ENCODE results near the gene ZNF140.

ZNF140 gene

GRCh38 chr12:133080368-133081158 lies at the start of gene ZNF140:
Gene ZNF140, plus strand, starts transcription at chr12:133080923. Its CDS starts 398 bp downstream, at chr12:133081321.
- Histone ChIP-seq H3K4me1 (ENCODE audit: insufficient read depth, low read length) (peaks cover 10% of the 10 kb centered on the region), H2AFZ (ENCODE audit: low read depth, low read length) (peak within 1 kb of the TSS; percentile 76), H3K9me3 (ENCODE audit: low read length) (peaks cover 49% of the 10 kb centered on the region), H3K4me3 (ENCODE audit: low read length) (peak within 1 kb of the TSS; percentile 98), H3K36me3 (ENCODE audit: insufficient read depth, low read length) (peaks cover 38% of the 10 kb centered on the region), H3K27me3 (ENCODE audit: insufficient read depth, low read length) (no peaks in the 10 kb centered on the region)

- Histone ChIP-seq H3K36me3 (ENCODE audit: insufficient read depth, low read length) (peaks cover 32% of the 10 kb centered on the region), H2AFZ (ENCODE audit: low read depth, low read length) (peak within 1 kb of the TSS; percentile 66), H3K9me3 (ENCODE audit: low read length) (peaks cover 38% of the 10 kb centered on the region), H3K27me3 (ENCODE audit: insufficient read depth, low read length) (no peaks in the 10 kb centered on the region), H3K4me3 (ENCODE audit: low read length) (peak within 1 kb of the TSS; percentile 77), H3K4me1 (ENCODE audit: insufficient read depth, low read length) (no peaks in the 10 kb centered on the region)
These were observed 43.3 kb upstream of the ZNF140 start, which contains the start of gene ZNF84 for GRCh38 chr12:133037207-133038005. Gene ZNF84, plus strand, starts transcription at chr12:133037509. Its CDS starts 3,959 bp downstream, at chr12:133041468.

- Histone ChIP-seq H3K9me3 (ENCODE audit: low read length) (peaks cover 47% of the 10 kb centered on the region), H3K4me1 (ENCODE audit: insufficient read depth, low read length) (no peaks in the 10 kb centered on the region), H2AFZ (ENCODE audit: low read depth, low read length) (no peak overlapping the region), H3K4me3 (ENCODE audit: low read length) (peak overlapping the region; percentile 77), H3K27me3 (ENCODE audit: insufficient read depth, low read length) (no peaks in the 10 kb centered on the region), H3K36me3 (ENCODE audit: insufficient read depth, low read length) (peaks cover 40% of the 10 kb centered on the region)
These were observed 42.5 kb upstream of the ZNF140 start for GRCh38 chr12:133038118-133038709.

GRCh38 chr12:133046698-133047097 lies 34.0 kb upstream of the ZNF140 start:
- peaks cover 92% of the 10 kb centered on the region for H3K36me3 ChIP-seq (ENCODE audit: insufficient read depth, low read length)
- H3K9me3 ChIP-seq (ENCODE audit: low read length): peaks cover 91% of the 10 kb centered on the region
- no peaks in the 10 kb centered on the region for H3K4me1 ChIP-seq (ENCODE audit: insufficient read depth, low read length)
- no peaks in the 10 kb centered on the region for H3K27me3 ChIP-seq (ENCODE audit: insufficient read depth, low read length)
- no peak overlapping the region for H2AFZ ChIP-seq (ENCODE audit: low read depth, low read length)
- no peak overlapping the region for H3K4me3 ChIP-seq (ENCODE audit: low read length)

GRCh38 chr12:133057446-133057845 lies 23.3 kb upstream of the ZNF140 start:
- Histone ChIP-seq H3K9me3 (ENCODE audit: low read length) (peaks cover 84% of the 10 kb centered on the region), H2AFZ (ENCODE audit: low read depth, low read length) (no peak overlapping the region), H3K4me1 (ENCODE audit: insufficient read depth, low read length) (no peaks in the 10 kb centered on the region), H3K36me3 (ENCODE audit: insufficient read depth, low read length) (peaks cover 82% of the 10 kb centered on the region), H3K4me3 (ENCODE audit: low read length) (no peak overlapping the region), H3K27me3 (ENCODE audit: insufficient read depth, low read length) (no peaks in the 10 kb centered on the region)

GRCh38 chr12:133058203-133059113 lies 22.3 kb upstream of the ZNF140 start:
- peaks cover 79% of the 10 kb centered on the region for H3K36me3 ChIP-seq (ENCODE audit: insufficient read depth, low read length)
- H3K4me3 ChIP-seq (ENCODE audit: low read length): no peak overlapping the region
- no peaks in the 10 kb centered on the region for H3K4me1 ChIP-seq (ENCODE audit: insufficient read depth, low read length)
- H3K27me3 ChIP-seq (ENCODE audit: insufficient read depth, low read length): no peaks in the 10 kb centered on the region
- H3K9me3 ChIP-seq (ENCODE audit: low read length): peaks cover 84% of the 10 kb centered on the region
- H2AFZ ChIP-seq (ENCODE audit: low read depth, low read length): no peak overlapping the region

GRCh38 chr12:133061954-133062353 lies 18.8 kb upstream of the ZNF140 start:
- H3K36me3 ChIP-seq (ENCODE audit: insufficient read depth, low read length): peaks cover 54% of the 10 kb centered on the region
- H3K4me3 ChIP-seq (ENCODE audit: low read length): no peak overlapping the region

GRCh38 chr12:133063556-133063955 lies 17.2 kb upstream of the ZNF140 start:
- Histone ChIP-seq H3K4me1 (ENCODE audit: insufficient read depth, low read length) (no peaks in the 10 kb centered on the region), H3K9me3 (ENCODE audit: low read length) (peaks cover 71% of the 10 kb centered on the region), H3K36me3 (ENCODE audit: insufficient read depth, low read length) (peaks cover 38% of the 10 kb centered on the region), H2AFZ (ENCODE audit: low read depth, low read length) (no peak overlapping the region), H3K27me3 (ENCODE audit: insufficient read depth, low read length) (no peaks in the 10 kb centered on the region), H3K4me3 (ENCODE audit: low read length) (no peak overlapping the region)

More at GRCh38 chr12:133061954-133062353, 18.8 kb upstream of the ZNF140 start:
- no peaks in the 10 kb centered on the region for H3K4me1 ChIP-seq (ENCODE audit: insufficient read depth, low read length)
- no peaks in the 10 kb centered on the region for H3K27me3 ChIP-seq (ENCODE audit: insufficient read depth, low read length)
- peaks cover 80% of the 10 kb centered on the region for H3K9me3 ChIP-seq (ENCODE audit: low read length)
- no peak overlapping the region for H2AFZ ChIP-seq (ENCODE audit: low read depth, low read length)

GRCh38 chr12:133073836-133074235 lies 6.9 kb upstream of the ZNF140 start:
- no peak overlapping the region for H3K4me3 ChIP-seq (ENCODE audit: low read length)
- H3K9me3 ChIP-seq (ENCODE audit: low read length): peaks cover 29% of the 10 kb centered on the region
- no peaks in the 10 kb centered on the region for H3K4me1 ChIP-seq (ENCODE audit: insufficient read depth, low read length)
- no peak overlapping the region for H2AFZ ChIP-seq (ENCODE audit: low read depth, low read length)
- H3K27me3 ChIP-seq (ENCODE audit: insufficient read depth, low read length): no peaks in the 10 kb centered on the region
- no peaks in the 10 kb centered on the region for H3K36me3 ChIP-seq (ENCODE audit: insufficient read depth, low read length)

- peaks cover 45% of the 10 kb centered on the region for H3K9me3 ChIP-seq (ENCODE audit: low read length)
- no peaks in the 10 kb centered on the region for H3K27me3 ChIP-seq (ENCODE audit: insufficient read depth, low read length)
- H3K36me3 ChIP-seq (ENCODE audit: insufficient read depth, low read length): peaks cover 33% of the 10 kb centered on the region
- H2AFZ ChIP-seq (ENCODE audit: low read depth, low read length): peak overlapping the region; percentile 76
- H3K4me1 ChIP-seq (ENCODE audit: insufficient read depth, low read length): peaks cover 10% of the 10 kb centered on the region
- H3K4me3 ChIP-seq (ENCODE audit: low read length): peak overlapping the region; percentile 98
These were observed 726 bp upstream of the ZNF140 start for GRCh38 chr12:133080026-133080367.

GRCh38 chr12:133081159-133081780 lies 547 bp downstream of the ZNF140 start:
- Histone ChIP-seq H3K4me3 (ENCODE audit: low read length) (peak overlapping the region; percentile 98), H3K4me1 (ENCODE audit: insufficient read depth, low read length) (peaks cover 10% of the 10 kb centered on the region), H3K27me3 (ENCODE audit: insufficient read depth, low read length) (no peaks in the 10 kb centered on the region), H3K36me3 (ENCODE audit: insufficient read depth, low read length) (peaks cover 45% of the 10 kb centered on the region), H3K9me3 (ENCODE audit: low read length) (peaks cover 54% of the 10 kb centered on the region), H2AFZ (ENCODE audit: low read depth, low read length) (peak overlapping the region; percentile 76)

- no peak overlapping the region for H3K4me3 ChIP-seq (ENCODE audit: low read length)
- H3K4me1 ChIP-seq (ENCODE audit: insufficient read depth, low read length): peaks cover 10% of the 10 kb centered on the region
- H3K27me3 ChIP-seq (ENCODE audit: insufficient read depth, low read length): no peaks in the 10 kb centered on the region
- no peak overlapping the region for H2AFZ ChIP-seq (ENCODE audit: low read depth, low read length)
- peaks cover 56% of the 10 kb centered on the region for H3K9me3 ChIP-seq (ENCODE audit: low read length)
- H3K36me3 ChIP-seq (ENCODE audit: insufficient read depth, low read length): peaks cover 64% of the 10 kb centered on the region
These were observed 2.6 kb downstream of the ZNF140 start for GRCh38 chr12:133083345-133083744.
